ENCODE measurements around the gene UGGT2.
"Not testable (repeated sequence)": the region's sequence is repeated elsewhere in the genome, so short reads cannot be mapped to it uniquely, and the experiment has no call there.

Gene UGGT2

DNA sequence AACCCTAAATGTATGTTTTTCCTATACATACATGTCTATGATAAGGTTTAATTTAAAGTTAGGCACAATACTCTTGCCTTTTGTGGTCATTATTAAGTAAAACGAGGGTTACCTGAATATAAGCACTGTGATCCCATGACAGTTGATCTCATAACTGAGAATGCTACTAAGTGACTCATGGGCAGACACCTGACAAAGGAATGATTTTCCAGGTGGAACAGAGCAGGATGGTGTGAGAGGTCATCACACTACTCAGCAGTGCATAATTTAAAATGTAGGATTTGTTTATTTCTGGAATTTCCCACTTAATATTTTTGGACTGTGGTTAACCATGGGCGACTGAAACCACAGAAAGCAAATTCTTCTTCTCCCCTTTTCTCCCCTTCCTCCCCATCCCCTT lies 178.9 kb downstream of the UGGT2 start:
- DNase-seq: no peak

DNA sequence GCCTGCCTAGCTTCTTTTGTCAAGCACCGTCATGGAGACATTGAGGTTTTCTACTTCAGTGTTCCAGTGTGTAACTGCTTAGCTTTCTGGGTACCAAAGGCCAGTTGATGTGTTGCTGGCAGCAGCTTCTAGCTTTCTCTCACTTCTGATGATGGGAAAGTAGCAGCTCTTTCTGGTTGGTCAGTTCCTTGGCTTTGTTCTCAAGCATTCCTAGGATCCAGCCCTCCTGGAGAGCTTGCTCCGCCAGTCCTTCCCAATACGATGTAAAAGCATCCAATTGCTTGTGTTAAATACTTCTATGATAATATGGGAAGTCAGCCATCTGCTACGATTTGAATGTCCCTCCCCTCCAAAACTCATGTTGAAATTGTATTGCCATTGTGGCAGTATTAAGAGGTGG lies 182.8 kb downstream of the UGGT2 start:
- no peak for DNase-seq

DNA sequence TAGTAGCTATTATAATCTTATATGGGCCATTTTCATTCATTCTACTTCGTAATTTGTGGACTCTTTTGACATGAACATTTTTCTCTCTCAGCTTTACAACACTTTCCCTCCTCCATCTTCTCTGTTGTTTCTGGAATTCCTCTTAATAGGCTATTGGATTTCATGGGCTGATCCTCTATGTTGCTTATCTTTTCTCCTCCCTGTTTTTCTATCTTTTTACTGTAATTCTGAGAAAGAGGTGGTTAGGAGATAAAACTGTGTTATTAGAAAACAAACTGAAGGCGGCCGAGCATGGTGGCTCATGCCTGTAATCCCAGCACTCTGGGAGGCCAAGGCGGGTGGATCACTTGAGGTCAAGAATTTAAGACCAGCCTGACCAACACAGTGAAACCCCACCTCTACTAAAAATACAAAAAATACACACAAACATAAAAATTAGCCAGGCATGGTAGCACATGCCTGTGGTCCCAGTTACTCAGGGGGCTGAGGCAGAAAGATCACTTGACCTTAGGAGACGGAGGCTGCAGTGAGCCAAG lies 188.1 kb downstream of the UGGT2 start:
- DNase-seq: no peak

DNA sequence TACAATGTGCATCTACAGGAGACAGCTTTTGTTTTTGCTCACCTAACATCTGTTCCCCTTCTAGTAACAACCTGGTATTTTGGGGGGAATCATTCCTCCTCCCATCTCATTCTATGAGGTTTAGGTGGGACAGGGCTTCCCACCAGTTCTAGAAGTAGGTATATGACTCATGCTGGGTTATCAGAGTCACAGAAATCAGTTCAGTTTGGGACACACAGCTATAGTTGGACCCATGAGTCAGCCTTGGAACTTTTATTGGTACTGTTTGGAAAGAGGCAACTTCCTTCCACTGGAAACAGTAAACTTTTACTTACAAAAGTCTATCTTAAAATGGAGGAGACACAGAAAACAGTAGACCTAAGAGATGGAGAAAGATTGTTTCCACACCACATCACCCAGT lies 190.8 kb downstream of the UGGT2 start:
- no peak for DNase-seq

DNA sequence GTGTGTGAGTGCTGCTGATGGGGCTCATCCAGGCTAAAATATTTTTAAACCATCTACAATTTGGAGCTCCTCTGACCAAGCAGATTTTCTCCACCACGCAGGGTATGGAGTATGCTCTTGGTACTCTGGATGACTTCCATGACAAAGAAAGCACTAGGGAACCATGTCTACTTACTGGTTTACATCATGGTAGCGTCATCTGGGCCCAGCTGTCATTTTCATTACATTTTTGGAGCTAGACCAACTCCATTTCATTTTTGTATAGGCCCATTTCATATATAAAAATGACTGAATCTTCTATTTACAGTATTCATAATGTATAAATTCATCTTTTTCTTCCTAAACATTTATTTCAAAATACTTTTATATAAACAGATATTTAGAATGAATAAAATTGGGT lies 191.9 kb downstream of the UGGT2 start:
- DNase-seq: no peak

DNA sequence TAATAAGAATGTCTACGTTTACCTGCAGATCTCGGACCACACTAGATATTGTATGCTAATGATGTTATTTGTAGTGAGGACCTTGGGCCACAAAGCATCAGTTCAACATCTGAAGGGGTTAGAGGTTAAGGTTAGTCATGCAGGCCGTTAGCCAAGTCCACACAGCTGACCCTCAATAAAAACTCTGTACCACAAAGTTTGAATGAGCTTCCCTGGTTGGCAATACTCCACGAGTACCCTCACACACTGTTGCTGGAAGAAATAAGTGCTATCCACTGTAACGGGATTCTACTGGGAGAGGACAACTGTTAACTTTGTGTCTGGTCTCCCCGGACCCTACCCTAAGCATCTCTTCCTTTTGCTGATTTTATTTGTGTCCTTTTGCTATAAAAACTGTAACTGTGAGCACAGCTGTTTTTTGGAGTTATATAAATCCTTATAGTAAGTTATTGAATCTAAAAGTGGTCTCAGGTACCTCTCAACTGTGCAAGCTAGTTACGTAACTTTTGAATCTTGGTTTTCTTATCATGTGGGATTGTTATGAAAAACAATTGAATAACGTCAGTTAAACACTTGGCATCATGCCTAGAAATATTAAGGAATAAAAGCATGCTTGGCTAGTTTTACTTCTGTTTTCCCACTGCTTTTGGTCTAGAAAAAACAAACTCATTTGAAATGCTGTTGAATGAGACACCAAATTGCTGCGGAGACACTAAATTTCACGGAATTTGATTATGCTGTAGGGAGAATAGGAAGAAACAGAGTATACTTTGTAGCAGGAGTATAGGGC lies 194.7 kb downstream of the UGGT2 start:
- no peak for DNase-seq

DNA sequence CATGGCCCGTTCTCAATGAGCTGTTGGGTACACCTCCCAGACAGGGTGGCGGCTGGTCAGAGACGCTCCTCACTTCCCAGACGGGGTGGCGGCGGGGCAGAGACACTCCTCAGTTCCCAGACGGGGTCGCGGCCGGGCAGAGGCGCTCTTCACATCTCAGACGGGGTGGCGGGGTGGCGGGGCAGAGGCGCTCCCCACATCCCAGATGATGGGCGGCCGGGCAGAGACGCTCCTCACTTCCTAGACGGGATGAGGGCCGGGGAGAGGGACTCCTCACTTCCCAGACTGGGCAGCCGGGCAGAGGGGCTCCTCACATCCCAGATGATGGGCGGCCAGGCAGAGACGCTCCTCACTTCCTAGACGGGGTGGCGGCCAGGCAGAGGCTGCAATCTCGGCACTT lies 207.5 kb downstream of the UGGT2 start:
- not testable (repeated sequence) for DNase-seq

DNA sequence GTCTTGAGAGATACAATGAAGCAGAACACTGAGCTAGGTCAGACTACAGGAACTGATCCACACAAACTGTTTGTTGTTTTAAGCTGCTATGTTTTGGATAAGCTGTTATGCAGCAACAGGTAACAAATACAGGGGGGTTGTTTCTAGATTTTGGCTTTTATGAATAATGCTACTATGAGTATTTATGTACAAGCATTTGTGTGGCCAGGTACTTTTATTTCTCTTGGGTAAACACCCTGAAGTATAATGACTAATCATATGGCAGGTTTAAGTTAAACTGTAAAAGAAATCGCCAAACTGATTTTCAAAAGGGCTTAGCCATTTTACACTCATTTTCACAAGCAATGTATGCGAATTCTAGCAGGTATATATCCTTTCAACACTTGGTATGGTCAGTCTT lies 210.3 kb downstream of the UGGT2 start:
- no peak for DNase-seq

DNA sequence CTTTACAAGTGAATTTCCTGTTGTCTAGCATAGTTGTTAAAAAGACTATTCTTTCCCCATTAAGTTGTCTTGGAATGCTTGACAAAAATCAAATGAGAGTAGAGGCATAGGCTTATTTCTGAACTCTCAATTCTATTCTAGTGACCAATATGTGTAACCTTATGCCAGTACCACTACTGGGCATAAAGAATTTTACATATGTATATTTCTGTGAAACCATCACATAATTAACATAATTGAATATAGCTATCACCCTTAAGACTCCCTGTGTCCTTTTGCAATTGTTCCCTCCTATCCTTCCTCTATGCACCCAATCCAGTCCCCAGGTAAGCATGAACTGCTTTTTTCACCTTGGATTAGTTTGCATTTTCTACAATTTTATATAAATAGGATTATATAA lies 211.3 kb downstream of the UGGT2 start:
- no peak for DNase-seq

DNA sequence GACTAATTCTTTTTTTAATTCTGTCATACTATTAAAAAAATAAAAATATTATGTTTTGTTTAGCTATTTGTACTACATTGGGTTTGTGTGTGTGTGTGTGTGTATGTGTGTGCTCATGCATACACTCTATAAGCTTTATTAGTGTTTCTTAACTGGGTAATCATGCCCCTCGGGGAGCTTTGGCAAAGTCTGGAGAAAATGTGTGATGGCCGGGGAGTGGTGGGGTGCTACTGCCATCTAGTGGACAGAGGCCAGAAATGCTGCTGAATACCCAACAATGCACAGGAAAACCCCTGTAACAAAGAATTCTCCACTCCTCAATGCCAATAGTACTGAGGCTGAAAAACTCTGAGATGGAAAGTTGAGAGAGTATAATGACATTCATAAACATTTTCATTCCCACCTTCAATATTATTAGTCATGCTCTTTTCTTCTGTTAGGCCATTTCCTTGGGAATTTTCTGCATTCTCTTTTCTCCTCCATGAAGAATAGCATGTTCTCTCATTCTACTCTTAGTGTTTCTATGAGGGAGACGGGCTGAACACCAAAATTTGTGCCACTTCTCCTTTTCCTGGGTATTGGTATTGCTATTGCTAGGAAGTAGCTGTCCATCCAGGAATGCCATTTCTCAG lies 219.0 kb downstream of the UGGT2 start:
- peak; percentile 62 for DNase-seq

DNA sequence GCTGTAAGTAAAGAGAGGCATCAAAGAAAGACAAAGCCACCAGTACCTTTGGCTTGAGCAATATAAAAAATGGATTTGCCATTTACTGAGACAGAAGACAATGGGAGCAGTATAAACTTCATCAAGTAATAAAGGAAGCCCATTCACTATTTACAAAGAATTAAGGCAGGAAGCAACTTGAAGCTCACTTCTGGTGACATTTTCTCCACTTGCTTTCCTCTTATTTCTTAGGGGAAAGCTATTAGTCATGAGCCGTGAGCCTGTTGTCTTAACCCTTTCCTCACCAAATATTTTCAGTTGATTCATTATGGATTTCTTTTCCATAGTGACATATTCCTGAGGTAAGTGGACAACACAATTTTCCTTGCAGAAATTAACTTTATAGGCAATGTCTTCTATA lies 219.5 kb downstream of the UGGT2 start:
- no peak for DNase-seq

DNA sequence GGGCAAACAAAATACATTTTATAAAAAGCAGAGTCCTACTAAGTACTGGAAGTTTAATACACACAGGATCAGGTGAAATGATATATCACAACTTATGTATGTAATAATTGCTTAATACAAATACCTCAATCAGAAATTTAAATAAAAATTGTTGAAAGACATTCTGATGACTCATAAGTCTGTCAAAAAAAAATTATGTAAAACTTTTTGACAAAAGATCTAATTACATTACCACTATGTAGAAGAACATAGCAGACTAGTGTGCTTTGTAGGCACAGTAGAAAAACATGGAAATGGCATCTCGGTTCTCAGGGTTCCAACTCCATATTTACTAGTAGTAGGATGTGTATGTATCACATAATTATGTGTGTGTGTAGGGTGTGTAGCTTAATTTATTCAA lies 220.1 kb downstream of the UGGT2 start:
- DNase-seq: no peak

DNA sequence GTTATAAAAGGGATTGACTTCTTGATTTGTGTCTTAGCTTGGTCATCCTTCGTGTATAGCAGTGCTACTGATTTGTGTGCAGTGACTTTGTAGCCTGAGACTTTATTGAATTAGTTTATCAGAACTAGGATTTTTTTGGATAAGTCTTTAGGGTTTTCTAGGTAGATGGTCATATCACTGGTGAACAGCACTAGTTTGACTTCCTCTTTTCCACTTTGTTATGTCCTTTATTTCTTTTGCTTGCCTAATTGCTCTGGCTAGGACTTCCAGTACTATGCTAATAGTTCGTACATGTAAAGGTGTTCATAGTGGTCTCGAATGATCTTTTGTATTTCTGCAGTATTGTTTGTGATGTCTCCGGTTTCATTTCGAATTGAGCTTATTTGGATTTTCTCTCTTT lies 230.9 kb downstream of the UGGT2 start:
- no peak for DNase-seq

DNA sequence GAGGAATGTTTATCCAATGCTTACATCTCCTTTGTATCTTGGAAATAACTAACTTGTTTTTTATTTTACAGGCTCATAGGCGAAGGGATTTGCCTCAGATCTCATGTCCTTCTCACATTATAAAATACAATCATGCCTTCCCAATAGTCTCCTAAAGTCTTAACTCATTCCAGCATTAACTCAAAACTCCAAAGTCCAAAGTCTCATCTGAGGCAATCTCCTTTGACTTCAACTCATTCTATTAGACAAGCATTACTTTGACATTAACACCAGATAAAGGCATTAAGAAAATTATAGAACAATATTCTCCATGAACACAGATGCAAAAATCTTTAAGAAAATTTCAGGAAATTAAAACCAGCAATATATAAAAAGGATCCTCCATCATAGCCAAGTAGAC lies 238.7 kb downstream of the UGGT2 start:
- no peak for DNase-seq

DNA sequence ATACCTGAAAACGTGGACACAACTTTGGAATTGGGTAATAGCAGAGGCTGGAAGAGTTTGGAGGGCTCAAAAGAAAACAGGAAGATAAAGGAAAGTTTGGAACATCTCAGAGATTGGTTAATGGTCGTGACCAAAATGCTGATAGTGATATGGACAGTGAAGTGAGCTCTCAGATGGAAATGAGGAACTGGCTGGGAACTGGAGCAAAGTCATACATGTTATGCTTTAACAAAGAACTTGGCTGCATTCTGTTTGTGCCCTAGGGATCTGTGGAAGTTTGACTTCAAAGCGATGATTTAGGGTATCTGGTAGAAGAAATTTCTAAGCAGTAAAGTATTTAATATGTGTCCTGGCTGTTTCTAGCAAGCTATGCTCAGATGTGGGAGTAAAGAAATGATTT lies 240.1 kb downstream of the UGGT2 start:
- no peak for DNase-seq

DNA sequence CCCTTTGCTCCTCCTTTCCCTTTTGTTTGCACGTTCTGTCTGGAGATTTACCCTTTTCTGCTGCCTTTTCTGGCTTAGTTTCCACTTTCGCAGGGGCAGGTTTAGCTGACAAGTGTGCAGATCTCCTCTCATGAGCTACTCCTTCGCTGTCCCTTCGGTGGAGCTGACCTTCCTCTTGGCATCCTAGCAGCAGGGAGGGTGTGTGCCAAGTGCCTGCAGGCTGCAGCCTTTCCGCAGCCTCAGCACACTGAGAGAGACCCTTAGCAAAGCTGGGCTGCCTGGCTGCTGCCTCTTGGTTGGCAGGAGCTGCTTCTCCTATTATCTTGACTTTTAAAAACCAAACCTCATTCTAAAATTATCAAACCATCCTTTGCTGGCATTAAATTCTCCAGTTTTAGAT lies 243.8 kb downstream of the UGGT2 start:
- DNase-seq: no peak

DNA sequence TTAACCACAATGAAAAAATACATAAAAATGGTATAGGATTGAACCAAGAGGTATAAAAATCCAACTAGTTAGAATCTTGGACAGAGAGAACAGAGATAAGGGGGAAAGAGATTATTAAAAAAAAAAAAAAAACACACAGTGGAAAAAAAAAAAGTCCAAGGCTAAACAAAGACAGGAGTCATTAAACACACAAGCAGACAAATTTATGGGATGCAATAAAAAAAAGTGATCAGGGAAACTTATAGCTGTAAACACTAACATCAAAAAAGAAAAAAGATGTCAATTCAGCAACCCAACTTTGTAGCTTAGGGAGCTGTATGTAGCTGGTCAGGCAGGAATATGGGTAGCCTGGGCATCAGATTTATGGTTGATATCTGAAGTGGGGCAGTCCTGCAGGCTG lies 247.3 kb downstream of the UGGT2 start:
- no peak for DNase-seq

DNA sequence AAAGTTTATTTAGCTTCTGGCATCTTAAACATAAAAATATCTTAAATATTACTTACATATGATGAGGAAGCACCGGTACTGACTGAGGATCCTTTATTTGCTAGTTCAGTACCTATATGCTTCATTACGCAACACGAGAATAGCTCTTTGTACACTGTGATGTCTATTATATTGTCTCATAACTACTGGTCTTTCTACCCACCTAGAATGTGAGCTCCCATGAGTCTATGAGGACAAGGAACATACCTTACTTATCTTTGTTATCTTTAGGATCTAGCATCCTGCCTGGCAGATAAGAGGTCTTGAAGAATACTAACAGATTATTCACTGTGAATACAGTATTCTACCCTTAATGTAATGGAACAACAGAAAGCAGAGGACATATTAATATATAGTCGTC lies 251.4 kb downstream of the UGGT2 start:
- no peak for DNase-seq

DNA sequence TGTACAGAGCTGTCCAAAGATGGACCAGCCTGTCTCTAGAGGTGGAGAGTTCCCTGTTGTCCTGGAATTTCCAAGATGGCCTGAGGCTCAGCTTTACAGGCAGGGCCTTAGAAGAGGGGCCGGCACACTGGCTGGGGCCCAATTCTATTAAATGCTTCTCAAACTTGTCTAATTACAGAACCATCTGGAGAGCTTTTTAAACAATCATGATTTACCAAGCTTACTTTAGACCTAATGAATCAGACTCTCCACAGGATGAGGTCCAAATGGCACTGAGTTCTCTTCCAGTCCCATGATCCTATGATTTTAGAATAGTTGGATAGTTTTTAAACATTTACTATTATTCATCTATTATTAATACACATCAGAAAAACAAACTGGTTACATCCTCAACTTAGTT lies 252.8 kb downstream of the UGGT2 start:
- DNase-seq: no peak

DNA sequence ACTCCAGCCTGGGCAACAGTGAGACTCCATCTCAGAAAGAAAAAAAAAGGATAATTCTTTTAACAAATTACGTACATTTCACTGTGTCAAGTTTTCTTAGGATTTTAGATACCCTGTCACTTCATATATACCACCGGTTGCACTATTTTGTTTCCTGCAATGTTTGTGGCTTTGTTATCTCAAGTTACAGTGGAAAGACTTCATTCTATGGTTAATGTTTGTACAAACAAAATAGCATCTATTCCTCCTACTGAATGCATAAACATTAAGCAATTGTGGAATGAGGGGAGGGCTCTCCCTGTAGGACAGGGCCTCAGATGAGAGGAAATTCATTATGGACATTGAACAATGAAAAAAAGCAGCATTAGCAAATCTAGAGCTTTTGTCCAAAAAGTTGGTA lies 256.2 kb downstream of the UGGT2 start:
- no peak for DNase-seq

DNA sequence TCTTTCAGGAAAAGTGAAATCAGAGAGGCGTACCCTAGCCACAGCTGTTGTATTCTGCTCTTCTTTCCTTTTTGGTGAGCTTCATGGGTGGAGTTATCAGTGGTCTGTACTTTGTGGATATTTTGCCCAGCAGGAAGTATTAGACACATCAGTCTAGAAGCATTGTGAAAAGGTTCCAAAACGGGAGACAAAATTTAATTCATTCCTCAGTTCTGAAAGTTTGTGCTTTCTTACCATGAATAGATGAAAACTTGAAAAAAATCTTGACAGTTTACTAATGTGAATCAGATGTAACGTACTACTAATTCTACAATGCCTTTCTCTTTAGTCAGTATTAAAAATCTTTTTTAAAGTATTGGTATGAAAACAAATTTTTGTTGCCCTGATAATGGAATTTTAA lies 259.4 kb downstream of the UGGT2 start:
- no peak for DNase-seq

DNA sequence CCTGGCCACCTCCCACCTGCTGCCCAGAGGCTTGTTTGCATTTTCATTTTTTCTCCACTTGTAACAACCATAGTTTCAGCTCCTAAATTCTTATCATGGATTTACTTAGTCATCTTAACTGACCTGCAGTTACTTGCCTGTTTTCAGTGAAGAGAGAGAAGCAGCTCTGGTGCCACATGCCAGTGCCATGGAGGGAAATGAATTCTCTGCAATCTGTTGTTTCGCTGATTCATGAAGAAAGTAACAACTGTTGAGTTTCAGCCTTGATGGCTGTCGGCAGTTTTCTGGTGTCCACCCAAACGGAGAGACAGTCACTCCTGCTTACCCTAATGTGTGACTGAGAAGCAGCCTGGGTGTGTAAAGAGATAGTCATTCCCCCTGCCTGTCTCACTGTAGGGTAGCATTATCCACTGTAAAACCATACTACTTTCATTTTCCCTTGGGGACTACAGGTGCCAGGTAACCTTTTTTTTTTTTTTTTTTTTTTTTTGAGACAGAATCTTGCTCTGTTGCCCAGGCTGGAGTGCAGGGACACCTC lies 260.1 kb downstream of the UGGT2 start:
- no peak for DNase-seq

DNA sequence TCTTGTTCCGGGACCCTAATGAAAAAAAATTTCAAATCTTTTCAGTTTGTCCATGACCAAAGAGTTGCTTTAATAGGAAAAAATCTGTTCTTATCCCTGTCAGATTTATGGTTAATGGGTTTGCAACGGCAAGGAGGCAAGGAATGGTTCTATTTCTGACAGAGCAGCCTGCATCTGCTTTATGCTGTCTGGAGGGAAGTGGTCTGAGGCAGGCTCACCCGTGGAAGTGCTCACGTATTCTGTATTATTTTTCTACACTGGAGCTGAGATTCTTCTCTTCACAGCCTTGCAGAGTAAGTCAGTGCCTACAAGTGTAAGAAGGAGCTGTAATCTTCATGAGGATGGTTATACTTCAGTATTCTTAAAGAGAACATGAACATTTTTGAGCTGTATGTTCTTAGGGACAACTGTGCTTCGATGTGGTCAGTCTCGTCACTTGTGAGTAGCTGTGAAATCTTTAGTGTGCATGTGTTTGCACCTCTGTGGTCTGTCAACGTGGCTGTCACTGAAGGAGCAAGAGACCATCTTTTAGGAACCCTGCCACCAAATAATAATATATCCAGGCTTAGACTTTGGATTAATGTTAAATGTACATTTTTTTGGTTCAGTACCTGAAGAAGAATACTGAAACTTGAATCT lies 262.0 kb downstream of the UGGT2 start:
- no peak for DNase-seq

DNA sequence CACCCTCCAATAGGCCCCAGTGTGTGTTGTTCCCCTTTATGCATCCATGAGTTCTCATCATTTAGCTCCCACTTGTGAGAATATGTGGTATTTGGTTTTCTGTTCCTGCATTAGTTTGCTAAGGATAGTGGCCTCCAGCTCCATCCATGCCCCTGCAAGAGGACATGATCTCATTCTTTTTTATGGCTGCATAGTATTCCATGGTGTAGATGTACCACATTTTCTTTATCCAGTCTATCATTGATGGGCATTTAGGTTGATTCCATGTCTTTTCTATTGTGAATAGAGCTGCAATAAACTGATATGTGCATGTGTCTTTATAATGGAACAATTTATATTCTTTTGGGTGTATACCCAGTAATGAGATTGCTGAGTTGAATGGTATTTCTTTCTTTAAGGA lies 263.9 kb downstream of the UGGT2 start:
- DNase-seq: not testable (repeated sequence)
